Fibroblast of lung (primary cell): ENCODE results near the gene RASA4.
"Not testable (repeated sequence)": the region's sequence is repeated elsewhere in the genome, so short reads cannot be mapped to it uniquely, and the experiment has no call there.

Experiments
- CTCF ChIP-seq, 2 donors: IDR thresholded peaks in 1 of 2; conservative IDR thresholded peaks in 1 of 2; 1 replicate in 1 of 2; 2 replicates in 1 of 2; pipeline ENCODE4 v1.5.1; 2011 to 2012; ENCODE audit warnings: low read length in 2 of 2, control low read depth in 1 of 2, inconsistent platforms in 1 of 2, low read depth in 1 of 2, mild to moderate bottlenecking in 1 of 2
- EZH2 ChIP-seq: IDR thresholded peaks from 2 replicates; pipeline ENCODE4 v1.5.1; 2012; ENCODE audit warnings: low read length, control low read depth, mild to moderate bottlenecking; ENCODE audit errors: missing control alignments

DNA sequence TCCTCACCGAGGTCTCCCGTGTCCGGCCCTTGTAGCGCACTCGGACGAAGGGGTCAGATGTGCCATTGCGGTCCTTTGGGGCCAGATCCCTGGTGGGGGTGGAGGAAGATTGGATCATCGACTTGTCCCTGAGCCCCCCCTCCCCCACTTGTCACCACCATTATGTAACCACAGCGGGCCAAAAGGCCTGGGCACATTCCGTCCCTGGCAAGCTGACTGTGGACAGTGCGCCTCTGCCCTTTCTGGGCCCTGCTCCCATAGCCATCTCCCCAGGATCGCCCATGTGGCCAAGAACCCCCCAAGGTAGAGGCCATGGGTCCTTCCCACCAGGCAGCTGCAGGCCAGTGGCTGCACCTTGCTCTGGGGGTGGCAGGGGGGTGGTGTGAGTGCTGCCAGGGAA, 14.2 kb downstream of the RASA4 start:
- TF ChIP-seq CTCF (conservative IDR thresholded peaks at IDR 0.05 in 1 of 2, IDR thresholded peaks at IDR 0.05 in 1 of 2; ENCODE audit: low read depth in 1 of 2, low read length in 2 of 2); EZH2: not testable (repeated sequence)
